Osteoblast (primary cell): ENCODE measurements around the gene MICB. TPM values are rescaled to one million over a fixed set of nuclear protein-coding genes. Genes with fewer than 3 reads are reported as not detected.
A peak's percentile ranks its signal among the peaks of the same experiment; 100 is the strongest.

Source experiments
- DNase-seq: peaks from one replicate; pipeline ENCODE4 v3.0.0; 2011; ENCODE audit warnings: low spot score, mixed read lengths; ENCODE audit not compliant: insufficient read length; ENCODE audit errors: missing footprints
- H2AFZ ChIP-seq: 2 replicates; pipeline ENCODE4 v1.6.0; 2011; ENCODE audit warnings: mild to moderate bottlenecking, low read length
- H3K27ac ChIP-seq: 2 replicates; pipeline ENCODE4 v1.5.1; 2011; ENCODE audit warnings: mild to moderate bottlenecking, low read depth, low read length, moderate library complexity
- H3K27me3 ChIP-seq: 2 replicates; pipeline ENCODE4 v1.6.0; 2012; ENCODE audit warnings: mild to moderate bottlenecking, control low read depth, inconsistent platforms, low read length, moderate library complexity; ENCODE audit not compliant: insufficient read depth
- H3K36me3 ChIP-seq: 2 replicates; pipeline ENCODE4 v1.5.1; 2011; ENCODE audit warnings: mild to moderate bottlenecking, low read length, control low read depth, moderate library complexity; ENCODE audit not compliant: insufficient read depth
- H3K4me1 ChIP-seq: 2 replicates; pipeline ENCODE4 v1.5.1; 2011; ENCODE audit warnings: mild to moderate bottlenecking, low read length, control low read depth, moderate library complexity; ENCODE audit not compliant: insufficient read depth
- H3K4me2 ChIP-seq: 2 replicates; pipeline ENCODE4 v1.6.0; 2011; ENCODE audit warnings: mild to moderate bottlenecking, low read length; ENCODE audit not compliant: insufficient read depth
- H3K4me3 ChIP-seq: fragments of 200-600 bp; sonication (generic); 3 replicates; pipeline ENCODE4 v1.5.1; 2012; ENCODE audit warnings: mild to moderate bottlenecking, low read length, inconsistent platforms; ENCODE audit not compliant: insufficient read depth
- H3K79me2 ChIP-seq: 2 replicates; pipeline ENCODE4 v1.6.0; 2012; ENCODE audit warnings: mild to moderate bottlenecking, low read length, control low read depth, inconsistent platforms; ENCODE audit not compliant: insufficient read depth
- H3K9me3 ChIP-seq: 2 replicates; pipeline ENCODE4 v1.5.1; 2011; ENCODE audit warnings: low read depth, low read length, control low read depth
- H4K20me1 ChIP-seq: 2 replicates; pipeline ENCODE4 v1.6.0; 2012; ENCODE audit warnings: mild to moderate bottlenecking, low read length, control low read depth; ENCODE audit not compliant: insufficient read depth
- total RNA-seq: library from RNA; depleted of rRNA; stranded (reverse); fragments of >200 nt; gene quantifications from 2 replicates; pipeline ENCODE4 v1.2.3, GENCODE V29; 2012
- TF ChIP-seq, protein P1 (sequence below): IDR thresholded peaks from 2 replicates; pipeline ENCODE4 v1.5.1; 2011; ENCODE audit warnings: mild to moderate bottlenecking, low read depth, low read length, moderate library complexity; ENCODE audit errors: extremely low read depth

MICB gene
- total RNA-seq, 1 donor = 14.1 TPM

DNA sequence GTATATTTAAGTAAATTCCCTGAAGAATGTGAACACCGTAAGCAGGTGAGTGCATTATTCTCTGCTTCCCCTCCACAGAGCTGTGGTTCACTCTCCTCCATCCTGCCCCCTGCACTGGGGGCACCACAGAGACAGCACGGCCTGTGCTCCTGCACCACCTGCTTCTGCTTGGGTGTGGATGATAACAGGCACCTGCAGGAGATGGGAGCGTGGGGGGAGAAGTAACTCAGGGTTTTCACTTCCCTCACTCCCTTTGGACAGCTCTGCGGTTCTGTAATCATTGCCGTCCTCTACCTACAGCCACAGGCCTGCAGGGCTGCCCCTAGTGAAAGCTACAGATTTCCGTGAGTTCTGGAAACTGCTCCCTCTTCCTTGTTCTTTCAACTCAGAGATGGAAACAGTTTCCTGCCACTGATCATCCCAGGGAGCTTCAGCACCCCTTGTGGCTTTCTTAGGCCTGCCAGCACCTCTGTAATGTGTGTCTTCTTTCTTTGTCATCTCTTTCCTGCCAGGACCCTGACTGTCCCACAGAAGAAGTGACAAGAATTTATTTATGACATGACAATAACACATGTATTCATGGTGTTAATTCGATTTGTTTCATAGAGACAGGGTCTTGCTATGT lies 21.3 kb upstream of the MICB start:
- H3K27ac ChIP-seq = no peak overlapping the region
- no peaks in the 10 kb centered on the region for H3K9me3 ChIP-seq
- no peak overlapping the region for H2AFZ ChIP-seq
- no peak overlapping the region for H3K4me3 ChIP-seq
- H4K20me1 ChIP-seq = no peaks in the 10 kb centered on the region
- H3K27me3 ChIP-seq = peaks cover 12% of the 10 kb centered on the region
- no peak overlapping the region for H3K4me2 ChIP-seq
- TF ChIP-seq, protein P1, sequence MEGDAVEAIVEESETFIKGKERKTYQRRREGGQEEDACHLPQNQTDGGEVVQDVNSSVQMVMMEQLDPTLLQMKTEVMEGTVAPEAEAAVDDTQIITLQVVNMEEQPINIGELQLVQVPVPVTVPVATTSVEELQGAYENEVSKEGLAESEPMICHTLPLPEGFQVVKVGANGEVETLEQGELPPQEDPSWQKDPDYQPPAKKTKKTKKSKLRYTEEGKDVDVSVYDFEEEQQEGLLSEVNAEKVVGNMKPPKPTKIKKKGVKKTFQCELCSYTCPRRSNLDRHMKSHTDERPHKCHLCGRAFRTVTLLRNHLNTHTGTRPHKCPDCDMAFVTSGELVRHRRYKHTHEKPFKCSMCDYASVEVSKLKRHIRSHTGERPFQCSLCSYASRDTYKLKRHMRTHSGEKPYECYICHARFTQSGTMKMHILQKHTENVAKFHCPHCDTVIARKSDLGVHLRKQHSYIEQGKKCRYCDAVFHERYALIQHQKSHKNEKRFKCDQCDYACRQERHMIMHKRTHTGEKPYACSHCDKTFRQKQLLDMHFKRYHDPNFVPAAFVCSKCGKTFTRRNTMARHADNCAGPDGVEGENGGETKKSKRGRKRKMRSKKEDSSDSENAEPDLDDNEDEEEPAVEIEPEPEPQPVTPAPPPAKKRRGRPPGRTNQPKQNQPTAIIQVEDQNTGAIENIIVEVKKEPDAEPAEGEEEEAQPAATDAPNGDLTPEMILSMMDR = peak; percentile 10
- H3K4me1 ChIP-seq = peaks cover 18% of the 10 kb centered on the region
- no peaks in the 10 kb centered on the region for H3K36me3 ChIP-seq
- no peaks in the 10 kb centered on the region for H3K79me2 ChIP-seq
- DNase-seq = no peak

DNA sequence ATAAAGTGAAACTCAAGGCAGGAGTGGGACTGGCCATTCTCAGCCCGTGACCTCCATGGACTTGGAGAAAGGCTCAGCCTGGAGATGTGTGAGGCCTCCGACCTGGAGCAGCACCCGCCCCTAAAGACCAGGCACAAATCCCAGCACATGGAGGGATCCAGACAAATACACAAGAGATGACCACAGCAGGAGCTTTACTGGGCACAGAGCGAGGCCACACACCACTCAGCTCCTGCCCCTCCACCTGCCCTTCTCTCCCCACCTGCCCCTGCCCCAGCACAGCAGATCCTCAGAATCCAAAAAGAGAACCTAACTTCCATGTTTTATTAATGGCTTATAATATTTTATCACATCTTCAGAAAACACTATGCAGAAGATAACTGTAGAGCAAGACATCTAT lies 20.4 kb upstream of the MICB start:
- Histone ChIP-seq H3K36me3 (no peaks in the 10 kb centered on the region), H3K27me3 (peaks cover 12% of the 10 kb centered on the region), H2AFZ (no peak overlapping the region), H3K4me3 (no peak overlapping the region), H3K79me2 (no peaks in the 10 kb centered on the region), H4K20me1 (no peaks in the 10 kb centered on the region), H3K9me3 (no peaks in the 10 kb centered on the region), H3K27ac (no peak overlapping the region), H3K4me2 (no peak overlapping the region), H3K4me1 (peaks cover 18% of the 10 kb centered on the region)
- TF ChIP-seq, protein P1 = no peak
- no peak for DNase-seq

DNA sequence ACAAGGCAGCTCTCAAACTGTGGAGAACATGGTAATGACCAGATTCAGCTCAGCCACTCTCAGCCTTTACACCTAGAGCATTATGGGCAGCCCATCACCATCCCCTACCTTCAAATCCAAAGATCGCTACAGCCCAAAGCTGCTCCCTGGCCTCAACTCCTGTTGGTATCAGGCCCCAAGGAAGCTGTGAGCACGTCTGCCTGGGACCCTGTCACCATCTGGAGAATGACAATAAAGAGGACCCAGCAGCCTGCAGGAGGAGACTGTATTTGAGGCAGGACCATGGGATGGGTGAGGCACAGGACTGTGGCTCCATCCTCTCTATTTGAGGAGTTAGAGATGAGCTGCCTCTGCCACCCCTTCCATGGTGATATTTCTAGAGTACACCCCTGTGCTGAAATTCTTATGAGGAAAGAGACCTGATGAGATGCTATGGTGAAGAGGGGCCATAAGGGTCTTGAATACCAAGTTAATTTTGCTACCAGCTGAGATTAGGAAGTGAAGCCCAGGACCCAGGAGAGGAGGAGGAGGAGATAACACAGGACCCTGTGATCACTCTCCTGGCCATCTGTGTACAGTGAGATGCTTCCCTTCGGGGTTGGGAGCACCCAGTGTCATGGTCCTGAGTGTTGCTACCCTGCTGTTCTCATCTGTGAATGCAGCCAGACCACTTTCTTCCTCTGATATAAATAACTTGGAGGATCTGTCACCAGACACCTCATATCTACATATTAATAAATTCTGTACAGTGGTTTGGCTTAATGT lies 19.6 kb upstream of the MICB start:
- Histone ChIP-seq H3K9me3 (no peaks in the 10 kb centered on the region), H3K4me3 (no peak overlapping the region), H3K27ac (no peak overlapping the region), H4K20me1 (no peaks in the 10 kb centered on the region), H3K79me2 (no peaks in the 10 kb centered on the region), H3K4me1 (peaks cover 17% of the 10 kb centered on the region), H3K36me3 (no peaks in the 10 kb centered on the region), H3K27me3 (peaks cover 12% of the 10 kb centered on the region), H2AFZ (no peak overlapping the region), H3K4me2 (no peak overlapping the region)
- TF ChIP-seq, protein P1 = no peak
- no peak for DNase-seq

DNA sequence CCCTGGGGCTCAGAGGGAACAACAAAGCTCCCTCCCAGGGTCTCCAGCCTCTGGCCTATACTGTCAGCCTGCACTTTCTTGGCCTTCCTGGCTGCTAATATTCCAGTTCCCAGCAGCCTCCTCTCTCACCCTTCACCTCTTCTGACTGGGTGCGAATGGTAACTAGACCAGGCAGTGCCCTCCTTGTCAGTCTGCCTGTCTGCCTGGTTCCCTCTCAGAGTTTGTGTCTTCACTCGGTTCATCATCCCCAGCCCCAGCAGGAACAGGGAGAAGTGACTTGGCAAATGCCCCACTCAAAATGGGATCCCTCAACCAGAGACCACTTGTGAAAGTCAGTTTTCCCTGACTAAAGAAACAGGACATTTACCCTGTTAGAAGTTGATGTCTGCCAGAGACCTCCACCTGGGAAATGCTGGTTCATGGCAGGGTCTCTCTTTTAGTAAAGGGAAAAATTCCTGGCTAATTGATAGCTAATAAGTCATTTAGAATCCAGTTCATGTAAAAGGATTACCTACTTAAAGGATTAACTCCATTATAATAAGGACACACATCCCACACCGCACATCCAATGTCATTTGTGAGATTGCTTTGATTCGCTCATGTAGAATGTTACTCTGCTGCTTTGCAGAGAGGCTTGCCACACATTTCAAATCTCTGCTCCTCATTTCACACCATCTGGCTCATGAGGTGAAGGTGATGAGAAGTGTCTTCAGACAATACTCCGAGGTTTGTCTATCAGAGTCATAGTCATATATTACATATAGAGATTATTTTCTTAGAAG lies 18.6 kb upstream of the MICB start:
- Histone ChIP-seq H2AFZ (no peak overlapping the region), H3K4me2 (no peak overlapping the region), H3K4me1 (peaks cover 7% of the 10 kb centered on the region), H3K36me3 (no peaks in the 10 kb centered on the region), H3K27me3 (peaks cover 12% of the 10 kb centered on the region), H4K20me1 (no peaks in the 10 kb centered on the region), H3K9me3 (no peaks in the 10 kb centered on the region), H3K27ac (no peak overlapping the region), H3K79me2 (no peaks in the 10 kb centered on the region), H3K4me3 (no peak overlapping the region)
- TF ChIP-seq, protein P1 = no peak
- no peak for DNase-seq
